Spinal cord (tissue), 10 donors: Measurements from ENCODE around the gene EFCAB11. TPM values are rescaled to one million over a fixed set of nuclear protein-coding genes. Genes with fewer than 3 reads are reported as not detected.
"Not testable (repeated sequence)": the region's sequence is repeated elsewhere in the genome, so short reads cannot be mapped to it uniquely, and the experiment has no call there.

Experiments used
- DNase-seq, 6 donors: peaks; one replicate each; pipeline versions ENCODE4 v3.0.0 to v3.0.0-alpha.2; 2013 to 2015; ENCODE audit warnings: low spot score in 6 of 6, low read depth in 4 of 6
- H3K27ac ChIP-seq: one replicate; pipeline ENCODE4 v1.5.1; 2013; ENCODE audit warnings: low read depth, low read length, control low read depth
- H3K27me3 ChIP-seq: one replicate; pipeline ENCODE4 v1.6.1; 2013; ENCODE audit warnings: low read length; ENCODE audit not compliant: control insufficient read depth, insufficient read depth
- H3K36me3 ChIP-seq: one replicate; pipeline ENCODE4 v1.6.1; 2013; ENCODE audit warnings: low read length; ENCODE audit not compliant: control insufficient read depth, insufficient read depth
- H3K4me1 ChIP-seq: one replicate; pipeline ENCODE4 v1.6.1; 2013; ENCODE audit warnings: low read length; ENCODE audit not compliant: control insufficient read depth, insufficient read depth
- H3K4me3 ChIP-seq: one replicate; pipeline ENCODE4 v1.5.1; 2013; ENCODE audit warnings: low read depth, low read length, control low read depth
- H3K9me3 ChIP-seq: one replicate; pipeline ENCODE4 v1.6.1; 2013; ENCODE audit warnings: low read length; ENCODE audit not compliant: control insufficient read depth, insufficient read depth
- WGBS: methylation state at CpG from one replicate; pipeline ENCODE4 v1.1.5; 2013; ENCODE audit warnings: missing lambda C conversion rate; ENCODE audit not compliant: insufficient coverage; 5-methylcytosine and 5-hydroxymethylcytosine counted together
- polyA plus RNA-seq, 2 donors: library from polyadenylated mRNA; unstranded; fragments of 120-200 nt; gene quantifications; one replicate each; pipeline ENCODE4 v1.2.1, GENCODE V29; 2013; ENCODE audit not compliant: insufficient read length in 2 of 2
- total RNA-seq, 2 donors: library from RNA; depleted of rRNA in 1 of 2; stranded (reverse); fragments of 120-200 nt in 1 of 2; fragments of >200 nt in 1 of 2; gene quantifications; one replicate each; pipeline versions ENCODE4 v1.2.3 to v1.2.4, GENCODE V29; 2013 to 2014
- donor health status: healthy.

Gene EFCAB11
- total and polyA plus RNA-seq, 4 donors, result 7.5 to 16.4 (median 13.3) TPM

- no peak overlapping the region for H3K4me3 ChIP-seq
- H3K36me3 ChIP-seq, result no peaks in the 10 kb centered on the region
- H3K27ac ChIP-seq, result no peak overlapping the region
- no peaks in the 10 kb centered on the region for H3K4me1 ChIP-seq
- DNase-seq, result no peak
- no peaks in the 10 kb centered on the region for H3K9me3 ChIP-seq
- WGBS, result no CpG with 5 or more reads among the region's 1 CpG
- no peaks in the 10 kb centered on the region for H3K27me3 ChIP-seq
Measured at GRCh38 chr14:89891055-89891454, 63.5 kb downstream of the EFCAB11 start.

DNA sequence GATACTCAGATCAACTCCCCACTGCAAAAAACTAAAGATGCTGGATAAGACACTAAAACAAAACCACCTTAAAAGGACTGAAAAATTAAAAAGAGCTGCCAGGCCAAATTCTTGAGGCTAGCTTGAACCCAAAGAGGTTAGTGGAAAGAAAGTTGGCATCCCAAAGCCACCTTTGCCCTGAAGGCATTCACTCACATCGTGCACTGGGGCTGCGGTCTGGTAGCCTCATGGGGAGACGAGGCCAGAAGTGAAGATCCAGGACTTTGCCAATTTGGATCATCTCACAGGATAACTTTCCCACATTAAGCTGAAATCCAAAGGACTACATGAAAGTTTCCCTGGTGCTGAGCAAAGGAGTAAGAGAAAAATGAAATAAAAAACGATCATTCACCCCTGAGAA lies 63.9 kb downstream of the EFCAB11 start:
- no peaks in the 10 kb centered on the region for H3K4me1 ChIP-seq
- H3K9me3 ChIP-seq, result no peaks in the 10 kb centered on the region
- no CpG with 5 or more reads among the region's 4 CpGs for WGBS
- DNase-seq, result no peak
- H3K4me3 ChIP-seq, result no peak overlapping the region
- H3K27ac ChIP-seq, result no peak overlapping the region
- no peaks in the 10 kb centered on the region for H3K36me3 ChIP-seq
- no peaks in the 10 kb centered on the region for H3K27me3 ChIP-seq

- Histone ChIP-seq H3K36me3 (no peaks in the 10 kb centered on the region), H3K9me3 (no peaks in the 10 kb centered on the region), H3K27me3 (no peaks in the 10 kb centered on the region), H3K4me1 (no peaks in the 10 kb centered on the region), H3K27ac (no peak overlapping the region), H3K4me3 (no peak overlapping the region)
- WGBS, result 58% methylated on average over 2 of the region's 4 CpGs
- peak in 1 of 6 donors; percentile 60 for DNase-seq
Measured at GRCh38 chr14:89889626-89890025, 64.9 kb downstream of the EFCAB11 start.

DNA sequence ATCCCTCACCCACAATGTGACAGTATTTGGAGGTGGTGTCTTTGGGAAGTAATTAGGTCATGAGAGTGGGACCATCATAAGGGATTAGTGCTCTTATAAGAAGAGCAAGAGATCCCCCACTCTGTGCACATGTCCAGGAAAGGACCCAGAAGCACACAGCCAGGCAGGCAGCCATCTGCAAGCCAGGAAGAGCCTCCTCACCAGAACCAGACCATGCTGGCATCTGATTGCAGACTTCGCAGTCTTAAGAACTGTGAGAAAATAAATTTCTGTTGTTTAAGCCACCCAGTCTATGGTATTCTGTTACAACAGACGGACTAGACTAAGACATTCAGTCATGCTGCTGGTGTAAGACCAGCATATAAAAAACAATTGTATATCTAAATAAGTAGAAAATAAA lies 69.8 kb downstream of the EFCAB11 start:
- no peaks in the 10 kb centered on the region for H3K27me3 ChIP-seq
- no peak overlapping the region for H3K27ac ChIP-seq
- H3K4me3 ChIP-seq, result no peak overlapping the region
- no peak for DNase-seq
- H3K4me1 ChIP-seq, result no peaks in the 10 kb centered on the region
- no peaks in the 10 kb centered on the region for H3K9me3 ChIP-seq
- whole genome bisulfite sequencing, result no CpG with 5 or more reads among the region's 2 CpGs
- H3K36me3 ChIP-seq, result no peaks in the 10 kb centered on the region

- no CpG with 5 or more reads among the region's 1 CpG for WGBS
- H3K9me3 ChIP-seq, result no peaks in the 10 kb centered on the region
- H3K27ac ChIP-seq, result no peak overlapping the region
- H3K4me1 ChIP-seq, result no peaks in the 10 kb centered on the region
- H3K36me3 ChIP-seq, result no peaks in the 10 kb centered on the region
- H3K27me3 ChIP-seq, result no peaks in the 10 kb centered on the region
- no peak overlapping the region for H3K4me3 ChIP-seq
- DNase-seq, result no peak
Measured at GRCh38 chr14:89881839-89882238, 72.7 kb downstream of the EFCAB11 start.

GRCh38 chr14:89874091-89874490 lies 80.4 kb downstream of the EFCAB11 start:
- not testable (repeated sequence) for H3K4me3 ChIP-seq, H3K27ac ChIP-seq, DNase-seq, H3K36me3 ChIP-seq, H3K9me3 ChIP-seq, H3K27me3 ChIP-seq, H3K4me1 ChIP-seq
- WGBS, result 87% methylated on average over 3 of the region's 3 CpGs

- Histone ChIP-seq H3K27ac (no peak overlapping the region), H3K4me1 (no peaks in the 10 kb centered on the region), H3K4me3 (no peak overlapping the region), H3K36me3 (no peaks in the 10 kb centered on the region), H3K9me3 (peaks cover 2% of the 10 kb centered on the region), H3K27me3 (no peaks in the 10 kb centered on the region)
- no CpG with 5 or more reads among the region's 2 CpGs for WGBS
- DNase-seq, result no peak
Measured at GRCh38 chr14:89870316-89870715, 84.2 kb downstream of the EFCAB11 start.

- H3K27ac ChIP-seq, result no peak overlapping the region
- WGBS, result 50% methylated on average over 1 of the region's 2 CpGs
- no peaks in the 10 kb centered on the region for H3K36me3 ChIP-seq
- no peaks in the 10 kb centered on the region for H3K27me3 ChIP-seq
- peaks cover 2% of the 10 kb centered on the region for H3K9me3 ChIP-seq
- H3K4me1 ChIP-seq, result no peaks in the 10 kb centered on the region
- no peak overlapping the region for H3K4me3 ChIP-seq
- no peak for DNase-seq
Measured at GRCh38 chr14:89869606-89870005, 84.9 kb downstream of the EFCAB11 start.

DNA sequence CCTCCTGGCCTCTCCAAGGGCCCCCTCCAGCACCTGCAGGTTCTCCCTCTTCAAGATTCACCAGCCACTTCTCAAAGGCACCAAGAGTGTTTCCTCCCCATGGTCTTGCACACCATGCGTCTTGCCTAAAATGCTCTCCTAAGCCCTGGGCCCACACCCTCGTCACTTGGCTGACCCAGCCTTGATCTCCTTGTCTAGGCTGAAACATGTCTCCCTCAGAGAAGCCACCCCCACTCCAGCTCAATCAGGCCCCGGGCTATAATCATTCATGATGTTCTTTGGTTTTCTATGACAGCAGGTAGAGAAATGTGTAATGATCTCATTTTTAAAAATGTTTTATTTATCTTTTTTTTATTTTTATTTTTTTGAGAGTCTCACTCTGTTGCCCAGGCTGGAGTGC lies 88.1 kb downstream of the EFCAB11 start:
- 90% methylated on average over 2 of the region's 3 CpGs for WGBS
- Histone ChIP-seq H3K27me3 (no peaks in the 10 kb centered on the region), H3K9me3 (no peaks in the 10 kb centered on the region), H3K36me3 (no peaks in the 10 kb centered on the region), H3K4me1 (no peaks in the 10 kb centered on the region), H3K4me3 (no peak overlapping the region), H3K27ac (no peak overlapping the region)
- DNase-seq, result no peak

DNA sequence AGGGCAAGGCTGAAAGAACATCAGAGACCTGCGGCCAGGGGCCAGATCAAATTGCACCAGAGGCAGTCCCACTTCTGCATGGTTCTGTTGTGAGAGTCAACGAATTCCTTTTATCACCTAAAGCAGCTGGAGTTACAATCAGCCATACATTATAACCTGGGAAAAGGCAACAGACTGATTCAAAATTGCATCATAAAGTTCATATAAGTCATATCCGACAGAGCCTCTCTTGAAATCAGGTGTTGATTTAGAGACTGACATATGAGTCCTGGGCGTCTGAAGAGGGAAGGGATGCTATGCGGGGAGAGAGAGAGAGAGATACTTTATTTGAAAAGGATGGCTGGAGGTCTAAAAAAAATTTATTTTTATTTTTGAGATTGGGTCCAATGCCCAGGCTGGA lies 89.4 kb downstream of the EFCAB11 start:
- H3K9me3 ChIP-seq, result no peaks in the 10 kb centered on the region
- H3K27me3 ChIP-seq, result no peaks in the 10 kb centered on the region
- no peaks in the 10 kb centered on the region for H3K36me3 ChIP-seq
- no peaks in the 10 kb centered on the region for H3K4me1 ChIP-seq
- DNase-seq, result no peak
- H3K27ac ChIP-seq, result no peak overlapping the region
- 100% methylated on average over 4 of the region's 5 CpGs for WGBS
- no peak overlapping the region for H3K4me3 ChIP-seq
